ENCODE results near the gene AFG1L.

Gene AFG1L

GRCh38 chr6:108507316-108507715, 212.5 kb downstream of the AFG1L start:
- Histone ChIP-seq H3K27me3 (ENCODE audit: insufficient read depth, poor library complexity, severe bottlenecking) (no peaks in the 10 kb centered on the region), H3K4me3 (replicated peaks; ENCODE audit: insufficient read depth, low read length) (no peak overlapping the region), H3K27ac (replicated peaks) (no peak overlapping the region)
- no peak for TF ChIP-seq GABPA (IDR thresholded peaks at IDR 0.05; ENCODE audit: low read depth)
- no peak for TF ChIP-seq SPI1 (IDR thresholded peaks at IDR 0.05; ENCODE audit: borderline replicate concordance, low read depth)
- no peak for TF ChIP-seq CTCF (IDR thresholded peaks at IDR 0.05; ENCODE audit: insufficient read depth, low read length)
- DNase-seq (ENCODE audit: low read depth in 1 of 2, low spot score in 1 of 2), result no peak

DNA sequence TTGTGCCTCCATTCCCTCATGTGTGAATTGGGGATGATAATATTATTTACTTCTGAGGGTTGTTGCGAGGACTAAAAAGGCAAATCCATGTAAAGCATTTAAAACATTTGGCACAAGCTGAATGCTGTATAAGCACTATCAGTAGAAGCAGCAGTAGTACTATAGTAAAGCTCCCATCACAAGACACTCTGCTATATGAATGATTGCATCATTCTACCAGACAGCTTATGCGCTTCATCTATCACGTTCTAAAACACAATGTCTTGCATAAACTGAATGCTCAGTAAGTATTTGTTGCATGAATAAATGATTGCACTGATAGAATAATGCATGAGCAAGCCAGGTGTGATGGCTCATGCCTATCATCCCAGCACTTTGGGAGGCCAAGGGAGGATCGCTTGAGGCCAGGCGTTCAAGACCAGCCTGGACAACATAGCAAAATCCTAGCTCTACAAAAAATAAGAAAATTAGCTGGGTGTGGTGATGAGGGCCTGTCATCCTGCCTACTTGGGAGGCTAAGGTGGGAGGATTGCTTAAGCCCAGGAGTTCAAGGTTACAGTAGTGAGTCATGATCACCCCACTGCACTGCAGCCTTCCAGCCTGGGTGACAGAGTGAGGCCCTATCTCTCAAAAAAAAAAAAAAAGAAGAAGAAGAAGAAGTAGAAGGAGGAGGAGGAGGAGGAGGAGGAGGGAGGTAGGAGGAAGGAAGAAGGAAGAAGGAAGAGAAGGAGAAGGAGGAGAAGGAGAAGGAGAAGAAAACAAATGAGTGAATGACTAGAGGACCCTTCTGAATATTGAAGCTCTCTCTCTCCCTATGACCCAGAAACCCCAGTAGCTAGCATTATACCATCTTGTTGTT, 215.8 kb downstream of the AFG1L start:
- DNase-seq (ENCODE audit: low read depth in 1 of 2, low spot score in 1 of 2), result no peak
- Histone ChIP-seq H3K27me3 (ENCODE audit: insufficient read depth, poor library complexity, severe bottlenecking) (no peaks in the 10 kb centered on the region), H3K4me3 (replicated peaks; ENCODE audit: insufficient read depth, low read length) (no peak overlapping the region), H3K27ac (replicated peaks) (no peak overlapping the region)
- TF ChIP-seq, protein P1, sequence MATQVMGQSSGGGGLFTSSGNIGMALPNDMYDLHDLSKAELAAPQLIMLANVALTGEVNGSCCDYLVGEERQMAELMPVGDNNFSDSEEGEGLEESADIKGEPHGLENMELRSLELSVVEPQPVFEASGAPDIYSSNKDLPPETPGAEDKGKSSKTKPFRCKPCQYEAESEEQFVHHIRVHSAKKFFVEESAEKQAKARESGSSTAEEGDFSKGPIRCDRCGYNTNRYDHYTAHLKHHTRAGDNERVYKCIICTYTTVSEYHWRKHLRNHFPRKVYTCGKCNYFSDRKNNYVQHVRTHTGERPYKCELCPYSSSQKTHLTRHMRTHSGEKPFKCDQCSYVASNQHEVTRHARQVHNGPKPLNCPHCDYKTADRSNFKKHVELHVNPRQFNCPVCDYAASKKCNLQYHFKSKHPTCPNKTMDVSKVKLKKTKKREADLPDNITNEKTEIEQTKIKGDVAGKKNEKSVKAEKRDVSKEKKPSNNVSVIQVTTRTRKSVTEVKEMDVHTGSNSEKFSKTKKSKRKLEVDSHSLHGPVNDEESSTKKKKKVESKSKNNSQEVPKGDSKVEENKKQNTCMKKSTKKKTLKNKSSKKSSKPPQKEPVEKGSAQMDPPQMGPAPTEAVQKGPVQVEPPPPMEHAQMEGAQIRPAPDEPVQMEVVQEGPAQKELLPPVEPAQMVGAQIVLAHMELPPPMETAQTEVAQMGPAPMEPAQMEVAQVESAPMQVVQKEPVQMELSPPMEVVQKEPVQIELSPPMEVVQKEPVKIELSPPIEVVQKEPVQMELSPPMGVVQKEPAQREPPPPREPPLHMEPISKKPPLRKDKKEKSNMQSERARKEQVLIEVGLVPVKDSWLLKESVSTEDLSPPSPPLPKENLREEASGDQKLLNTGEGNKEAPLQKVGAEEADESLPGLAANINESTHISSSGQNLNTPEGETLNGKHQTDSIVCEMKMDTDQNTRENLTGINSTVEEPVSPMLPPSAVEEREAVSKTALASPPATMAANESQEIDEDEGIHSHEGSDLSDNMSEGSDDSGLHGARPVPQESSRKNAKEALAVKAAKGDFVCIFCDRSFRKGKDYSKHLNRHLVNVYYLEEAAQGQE (IDR thresholded peaks at IDR 0.05; ENCODE audit: insufficient replicate concordance, low read depth), result no peak
- TF ChIP-seq CTCF (IDR thresholded peaks at IDR 0.05; ENCODE audit: insufficient read depth, low read length) (no peak), SPI1 (IDR thresholded peaks at IDR 0.05; ENCODE audit: borderline replicate concordance, low read depth) (no peak), POLR2AphosphoS5 (IDR thresholded peaks at IDR 0.05; ENCODE audit: low read depth) (no peak), GABPA (IDR thresholded peaks at IDR 0.05; ENCODE audit: low read depth) (no peak)

DNA sequence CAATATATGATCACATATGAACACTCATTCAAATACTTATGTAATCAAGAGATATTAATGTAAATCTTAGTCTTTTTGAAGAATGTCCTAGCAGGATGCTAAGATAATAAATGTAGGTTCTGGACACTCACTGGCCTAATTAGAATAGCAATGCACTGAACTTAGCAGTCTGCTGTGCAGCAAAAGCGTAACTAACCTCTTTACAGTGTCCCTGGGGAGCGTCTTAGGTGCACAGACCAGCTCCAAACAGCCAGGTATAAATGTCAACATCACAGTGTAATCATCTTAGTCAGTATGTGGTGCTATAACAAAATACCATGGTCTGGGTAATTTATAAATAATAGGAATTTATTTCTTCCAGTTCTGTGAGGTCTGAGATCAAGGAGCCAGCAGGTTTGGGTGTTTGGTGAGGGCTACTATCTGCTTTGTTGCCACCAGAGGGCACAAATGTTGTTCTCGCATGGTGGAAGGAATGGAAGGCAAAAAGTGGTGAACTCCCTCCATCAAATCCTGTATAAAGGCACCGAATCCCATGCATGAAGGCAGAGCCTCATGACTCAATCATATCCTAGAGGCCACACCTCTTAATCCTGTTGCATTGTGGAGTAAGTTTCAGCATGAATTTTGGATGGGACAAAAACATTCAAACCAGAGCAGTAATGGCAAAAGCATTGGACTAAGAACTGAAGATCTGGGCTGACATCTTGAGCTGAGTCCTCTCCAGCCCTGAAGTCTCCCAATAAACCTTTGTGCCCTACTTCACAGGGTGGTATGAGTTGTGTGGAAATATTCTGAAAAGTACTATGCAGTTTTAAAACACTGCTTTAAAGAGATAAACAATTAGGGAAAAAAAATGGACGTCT, 224.1 kb downstream of the AFG1L start:
- H3K27me3 ChIP-seq (ENCODE audit: insufficient read depth, poor library complexity, severe bottlenecking), result no peaks in the 10 kb centered on the region
- peak in 1 of 2 experiments; percentile 33 for DNase-seq (ENCODE audit: low read depth in 1 of 2, low spot score in 1 of 2)
- H3K4me3 ChIP-seq (replicated peaks; ENCODE audit: insufficient read depth, low read length), result no peak overlapping the region
- H3K27ac ChIP-seq (replicated peaks), result no peak overlapping the region
- TF ChIP-seq CTCF (IDR thresholded peaks at IDR 0.05; ENCODE audit: insufficient read depth, low read length), result peak; percentile 26
- no peak for TF ChIP-seq SPI1 (IDR thresholded peaks at IDR 0.05; ENCODE audit: borderline replicate concordance, low read depth)

DNA sequence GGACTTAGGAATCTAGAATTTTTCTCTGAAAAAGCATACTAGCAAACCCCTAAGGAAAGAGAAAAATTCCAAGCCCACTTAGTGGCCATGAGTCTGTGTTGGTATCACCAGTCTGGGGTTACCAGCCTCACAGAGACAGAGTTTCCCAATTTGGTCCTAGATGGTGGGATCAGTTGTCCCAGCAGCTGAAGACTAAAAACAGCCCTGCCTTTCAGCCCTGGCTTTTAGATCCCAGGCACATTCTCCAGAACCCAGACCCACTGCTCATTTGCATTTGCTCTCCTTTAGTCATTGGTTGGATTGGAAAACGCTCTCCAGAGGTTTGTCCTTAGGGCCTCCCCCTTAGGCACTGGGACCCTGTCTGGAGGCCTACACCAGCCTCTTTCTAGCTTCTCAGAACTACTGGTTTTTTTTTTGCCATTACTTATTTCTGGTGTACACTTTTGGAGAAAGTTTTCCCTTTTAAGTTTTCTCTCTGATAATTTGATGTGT, 226.8 kb downstream of the AFG1L start:
- no peak for DNase-seq (ENCODE audit: low read depth in 1 of 2, low spot score in 1 of 2)
- TF ChIP-seq CTCF (IDR thresholded peaks at IDR 0.05; ENCODE audit: insufficient read depth, low read length) (no peak), GABPA (IDR thresholded peaks at IDR 0.05; ENCODE audit: low read depth) (no peak), POLR2AphosphoS5 (IDR thresholded peaks at IDR 0.05; ENCODE audit: low read depth) (no peak), SPI1 (IDR thresholded peaks at IDR 0.05; ENCODE audit: borderline replicate concordance, low read depth) (no peak)
- TF ChIP-seq, protein P1 (IDR thresholded peaks at IDR 0.05; ENCODE audit: insufficient replicate concordance, low read depth), result no peak
- H3K4me3 ChIP-seq (replicated peaks; ENCODE audit: insufficient read depth, low read length), result no peak overlapping the region
- no peaks in the 10 kb centered on the region for H3K27me3 ChIP-seq (ENCODE audit: insufficient read depth, poor library complexity, severe bottlenecking)
- H3K27ac ChIP-seq (replicated peaks), result no peak overlapping the region

All from HL-60 (cell line).